Metanephros (tissue), 2 donors: ENCODE results near the gene ICAM5. TPM values are rescaled to one million over a fixed set of nuclear protein-coding genes. Genes with fewer than 3 reads are reported as not detected.

ENCODE experiments used
- small RNA-seq: library from RNA; depleted of rRNA; stranded (forward); fragments of <200 nt; gene quantifications from one replicate; pipeline ENCODE3, GENCODE V24; 2014; ENCODE audit warnings: low replicate concordance
- total RNA-seq: library from RNA; depleted of rRNA; stranded (reverse); fragments of >200 nt; gene quantifications from one replicate; pipeline ENCODE4 v1.2.3, GENCODE V29; 2014

The ICAM5 gene
- total RNA-seq: 2.2 TPM

GRCh38 chr19:10289836-10290356, at the start of gene ICAM5:
Gene ICAM5, plus strand, starts transcription at chr19:10289952. Its CDS starts 92 bp downstream, at chr19:10290044.

GRCh38 chr19:10251792-10252694, 37.7 kb upstream of the ICAM5 start, which contains the start of gene MRPL4:
Gene MRPL4, plus strand, starts transcription at chr19:10252214. Its CDS starts 40 bp downstream, at chr19:10252254.

GRCh38 chr19:10270616-10271394, 18.9 kb upstream of the ICAM5 start, which contains the start of gene ICAM1:
Gene ICAM1, plus strand, starts transcription at chr19:10271120. Its CDS starts 40 bp downstream, at chr19:10271160.

GRCh38 chr19:10286803-10287737, 2.7 kb upstream of the ICAM5 start, which contains the start of gene ICAM4:
Gene ICAM4, plus strand, starts transcription at chr19:10286955. Its CDS starts 58 bp downstream, at chr19:10287013.

GRCh38 chr19:10309423-10309822, 19.7 kb downstream of the ICAM5 start, which contains the start of gene ZGLP1:
Gene ZGLP1, minus strand, starts transcription at chr19:10309815.

GRCh38 chr19:10315335-10316214, 25.8 kb downstream of the ICAM5 start, which contains the start of gene FDX2:
Gene FDX2, minus strand, starts transcription at chr19:10316015. Its CDS starts 19 bp downstream, at chr19:10315996.

GRCh38 chr19:10332965-10333757, 43.4 kb downstream of the ICAM5 start, which contains the start of gene RAVER1:
Gene RAVER1, minus strand, starts transcription at chr19:10333529. Its CDS starts 22 bp downstream, at chr19:10333507.

GRCh38 chr19:10339380-10339960, 49.7 kb downstream of the ICAM5 start, which contains the start of gene ICAM3:
Gene ICAM3, minus strand, starts transcription at chr19:10339624. Its CDS starts 10 bp downstream, at chr19:10339614.

Small RNA genes lying within 50 kb of the gene (small RNA-seq; reads per million reads assigned to genes)
- gene AC011511.1: not detected
- gene AC011511.4: not detected

Other genes with a start within 250 kb of the ICAM5 start
- gene SHFL, start 203.6 kb upstream of the ICAM5 start, total RNA-seq: 25.0 TPM
- 2.8 TPM for gene ANGPTL6, start 187.3 kb upstream of the ICAM5 start, total RNA-seq
- gene PPAN, start 183.6 kb upstream of the ICAM5 start, total RNA-seq: 18.2 TPM
- gene P2RY11, start 178.3 kb upstream of the ICAM5 start, total RNA-seq: 9.7 TPM
- gene EIF3G, start 170.1 kb upstream of the ICAM5 start, total RNA-seq: 239 TPM
- gene DNMT1, start 95.0 kb upstream of the ICAM5 start, total RNA-seq: 56.9 TPM
- 13.9 TPM for gene S1PR2, start 58.6 kb upstream of the ICAM5 start, total RNA-seq
- 30.4 TPM for gene MRPL4, start 37.7 kb upstream of the ICAM5 start, total RNA-seq
- 53.6 TPM for gene ICAM1, start 18.8 kb upstream of the ICAM5 start, total RNA-seq
- 3.0 TPM for gene ICAM4, start 3.0 kb upstream of the ICAM5 start, total RNA-seq
- 6.8 TPM for gene ZGLP1, start 19.9 kb downstream of the ICAM5 start, total RNA-seq
- 20.7 TPM for gene FDX2, start 26.1 kb downstream of the ICAM5 start, total RNA-seq
- 33.8 TPM for gene RAVER1, start 43.6 kb downstream of the ICAM5 start, total RNA-seq
- gene ICAM3, start 49.7 kb downstream of the ICAM5 start, total RNA-seq: 17.2 TPM
- 156 TPM for gene TYK2, start 90.6 kb downstream of the ICAM5 start, total RNA-seq
- 98.3 TPM for gene CDC37, start 113.6 kb downstream of the ICAM5 start, total RNA-seq
- 4.8 TPM for gene PDE4A, start 130.6 kb downstream of the ICAM5 start, total RNA-seq
- 56.5 TPM for gene KEAP1, start 213.4 kb downstream of the ICAM5 start, total RNA-seq
- gene S1PR5, start 227.5 kb downstream of the ICAM5 start, total RNA-seq: 1.7 TPM